GM18508 (cell line): ENCODE results near the gene NCOA7.

Source experiments
- ATAC-seq: cut with Tn5 transposase; IDR thresholded peaks from one replicate; pipeline ENCODE4 v1.9.1; 2021; ENCODE audit warnings: moderate number of reproducible peaks; ENCODE audit not compliant: insufficient read depth, unreplicated experiment

NCOA7 gene

DNA sequence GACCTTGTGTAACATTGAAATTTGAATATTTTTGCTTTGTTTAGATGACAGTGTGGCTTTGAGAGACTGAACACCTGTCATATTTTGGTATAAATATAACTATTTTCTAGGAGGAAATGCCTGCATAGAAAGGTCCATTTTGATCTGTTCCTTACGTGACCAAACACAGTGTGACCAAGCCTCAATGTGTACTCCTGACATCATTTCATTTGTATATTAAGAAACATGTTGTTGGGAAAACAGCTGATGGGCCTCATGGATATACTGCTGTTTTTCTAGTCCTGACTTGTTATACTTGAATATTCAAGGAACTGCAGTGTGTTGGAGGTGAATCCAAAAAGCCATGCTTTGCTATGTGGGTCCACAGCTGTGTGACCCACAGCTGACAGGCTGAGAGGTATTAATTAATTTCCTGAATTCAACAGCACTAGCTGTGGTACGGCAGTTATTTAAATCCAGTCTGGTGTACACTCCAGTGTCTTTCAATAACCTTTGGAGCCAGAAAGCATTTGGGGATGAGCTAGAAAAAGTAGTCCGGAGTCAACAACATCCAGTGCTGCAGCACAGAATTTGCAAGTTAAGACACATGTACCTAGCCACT lies 18.9 kb downstream of the NCOA7 start:
- no peak for ATAC-seq

DNA sequence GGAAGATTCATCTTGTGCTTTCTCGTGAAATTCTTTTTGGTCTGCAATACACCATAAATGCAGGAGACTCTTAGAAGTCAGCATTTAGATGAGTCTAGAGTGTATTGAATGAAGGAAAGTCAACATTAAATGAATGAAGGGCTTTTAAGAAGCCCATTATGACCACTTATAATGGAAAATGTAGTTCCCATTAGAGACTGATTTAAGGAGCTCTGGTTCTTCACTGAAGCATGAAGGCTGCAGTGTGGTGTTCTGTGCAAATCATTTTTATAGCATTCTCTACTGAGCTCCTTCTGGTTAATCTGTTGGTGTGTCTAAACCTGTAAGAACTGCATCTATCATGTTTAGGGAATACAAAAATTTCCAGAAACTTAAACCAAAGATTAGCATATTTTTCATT lies 19.7 kb downstream of the NCOA7 start:
- no peak for ATAC-seq

DNA sequence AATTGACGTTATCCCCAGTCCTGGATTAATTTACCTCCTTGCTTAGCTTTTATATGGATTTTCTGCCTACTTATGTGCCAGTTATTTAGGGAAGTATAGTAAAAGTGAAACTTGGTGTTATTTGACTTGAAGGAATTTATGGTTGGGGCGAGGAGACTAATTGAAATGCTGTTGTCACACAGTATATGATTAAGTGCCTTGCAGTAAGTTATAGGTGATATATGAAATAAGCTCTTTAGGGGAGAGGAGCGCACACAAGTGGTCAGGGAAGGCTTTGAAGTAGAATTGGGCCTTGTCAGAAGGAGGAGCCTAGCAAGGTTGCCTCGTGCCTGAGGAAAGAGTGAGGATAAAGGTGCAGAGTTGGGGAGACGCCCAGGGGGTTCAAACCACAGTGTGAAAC lies 20.5 kb downstream of the NCOA7 start:
- ATAC-seq = no peak

DNA sequence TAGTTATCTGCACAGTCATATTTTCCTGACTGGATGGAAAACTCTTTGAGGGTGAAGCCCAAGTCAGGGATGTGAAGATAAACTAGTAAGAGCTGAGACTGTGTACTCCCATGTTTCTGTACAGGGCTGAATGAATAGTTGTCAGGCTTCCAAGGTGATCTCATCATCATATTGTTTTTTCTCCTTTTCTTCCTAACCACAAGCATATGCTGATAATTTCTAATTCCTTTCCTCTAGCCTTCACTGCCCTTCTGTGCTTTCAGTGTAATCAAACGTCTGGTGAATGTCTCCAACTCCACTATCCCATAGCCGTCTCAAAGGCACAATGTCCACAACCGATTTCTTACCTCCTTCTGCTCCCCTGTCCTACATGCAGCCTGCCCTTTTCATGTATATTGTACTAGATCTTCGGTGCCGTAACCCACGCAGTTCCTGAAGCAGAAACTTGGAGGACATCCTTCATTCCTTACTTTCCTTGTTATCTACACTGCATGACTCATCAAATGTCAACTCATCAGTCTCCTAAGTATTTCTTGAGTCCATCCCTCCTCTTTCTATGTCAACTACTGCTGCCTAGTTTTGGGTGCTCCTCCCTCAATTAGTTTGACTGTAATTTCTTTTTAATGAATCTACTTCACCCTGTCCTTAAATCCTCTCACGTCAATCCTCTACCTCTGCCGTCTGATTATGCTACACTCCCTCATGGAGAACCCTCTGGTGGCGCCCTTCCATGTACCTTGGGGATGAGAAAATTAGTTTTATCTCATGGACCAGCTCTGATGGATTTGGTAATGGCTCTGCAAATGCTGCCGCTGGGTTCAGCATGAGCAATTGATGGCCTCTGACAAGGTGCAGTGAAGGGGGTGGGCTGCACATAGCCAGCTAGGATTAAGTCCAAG lies 21.9 kb downstream of the NCOA7 start:
- ATAC-seq = no peak

DNA sequence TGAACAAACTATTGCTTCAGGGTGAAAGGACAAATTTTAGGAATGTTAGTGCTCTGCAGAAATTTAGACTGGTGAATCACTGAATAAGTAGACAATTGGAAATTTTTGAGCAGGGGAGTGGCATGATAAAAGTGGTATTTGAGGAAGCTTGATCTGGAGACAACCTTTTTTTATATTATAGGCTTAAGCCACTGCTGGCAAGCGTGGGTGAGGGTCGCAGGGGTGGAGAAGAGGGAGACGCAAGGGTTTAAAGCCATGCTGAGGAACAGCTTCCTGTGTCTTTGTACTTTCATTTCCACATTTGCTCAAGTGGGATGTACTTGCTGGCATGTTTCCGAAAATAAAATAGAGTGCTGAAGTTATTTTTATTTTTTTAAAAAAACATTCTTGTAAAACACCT lies 23.7 kb downstream of the NCOA7 start:
- ATAC-seq = no peak

DNA sequence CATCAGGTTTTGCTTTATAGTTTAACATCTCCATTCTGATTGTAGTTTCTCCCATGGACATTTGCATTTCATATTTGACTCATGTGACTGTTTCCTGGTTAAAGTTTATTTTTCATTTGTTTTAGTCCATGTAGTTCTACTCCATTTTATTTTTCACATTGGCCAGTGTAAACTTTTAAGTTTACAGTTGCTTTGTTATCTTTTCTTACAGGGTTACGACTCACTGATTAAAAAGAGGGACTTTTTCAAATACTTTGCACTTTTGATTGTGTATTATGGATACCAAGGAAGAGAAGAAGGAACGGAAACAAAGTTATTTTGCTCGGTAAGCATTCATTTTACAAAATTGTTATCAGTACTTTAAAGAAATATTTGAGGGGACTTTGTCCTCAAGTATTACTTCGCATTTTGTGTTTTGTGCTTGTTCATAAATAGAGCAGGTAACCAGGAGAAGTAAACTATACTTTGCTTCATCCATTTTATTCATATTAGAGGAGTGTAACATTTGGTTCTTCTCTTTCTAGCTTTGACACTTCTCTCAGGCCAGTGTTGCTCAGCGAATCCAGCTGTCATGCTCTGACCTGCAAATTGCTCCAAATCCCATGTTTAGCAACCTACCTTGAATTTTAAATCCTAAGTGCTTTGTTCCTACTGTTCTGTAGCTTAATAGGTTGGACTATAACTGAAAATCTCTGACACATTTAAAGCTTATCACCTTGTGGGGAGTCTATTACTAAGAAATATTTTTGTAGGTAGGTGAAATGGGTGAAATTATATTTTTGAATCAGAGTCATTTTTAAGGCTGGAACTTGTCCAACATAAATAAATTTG lies 24.5 kb downstream of the NCOA7 start:
- no peak for ATAC-seq

DNA sequence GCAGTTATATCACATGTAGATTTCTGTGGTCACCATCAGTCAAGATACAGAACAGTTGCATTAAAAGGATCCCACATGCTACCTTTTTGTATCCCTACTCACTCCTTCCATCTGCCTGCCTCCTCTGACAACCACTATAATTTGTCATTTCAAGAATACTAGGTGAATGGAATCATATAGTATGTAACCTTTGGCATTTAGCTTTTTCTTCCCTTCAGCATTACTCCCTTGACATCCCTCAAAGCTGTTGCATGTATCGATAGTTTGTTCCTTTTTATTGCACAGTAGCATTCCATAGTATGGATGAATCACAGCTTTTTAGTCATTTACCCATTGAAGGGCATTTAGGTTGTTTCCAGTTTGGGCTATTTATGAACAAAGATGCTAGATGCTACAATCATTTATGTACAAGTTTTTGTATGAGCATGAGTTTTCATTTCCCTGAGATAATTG lies 26.1 kb downstream of the NCOA7 start:
- ATAC-seq = no peak

DNA sequence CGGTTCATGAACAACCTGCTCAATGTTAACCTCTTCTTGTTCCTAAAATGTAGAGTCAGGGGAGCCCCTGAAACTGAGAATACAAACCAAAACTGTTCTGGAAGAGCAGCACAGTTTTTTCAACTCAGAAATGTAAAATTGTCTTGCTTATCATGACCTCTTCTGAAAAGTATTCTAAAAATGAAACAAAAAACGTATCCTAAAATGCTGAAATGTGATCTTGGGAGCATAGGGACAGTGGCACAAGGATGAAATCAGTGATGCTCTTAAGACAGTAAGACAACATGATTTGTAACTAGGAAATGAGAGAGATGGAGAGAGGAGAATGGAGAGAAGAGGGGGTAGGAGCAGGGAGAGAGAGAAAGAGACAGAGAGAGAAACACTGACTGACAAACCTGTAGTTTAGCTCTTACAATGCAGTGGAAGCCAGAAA lies 27.5 kb downstream of the NCOA7 start:
- ATAC-seq = no peak

DNA sequence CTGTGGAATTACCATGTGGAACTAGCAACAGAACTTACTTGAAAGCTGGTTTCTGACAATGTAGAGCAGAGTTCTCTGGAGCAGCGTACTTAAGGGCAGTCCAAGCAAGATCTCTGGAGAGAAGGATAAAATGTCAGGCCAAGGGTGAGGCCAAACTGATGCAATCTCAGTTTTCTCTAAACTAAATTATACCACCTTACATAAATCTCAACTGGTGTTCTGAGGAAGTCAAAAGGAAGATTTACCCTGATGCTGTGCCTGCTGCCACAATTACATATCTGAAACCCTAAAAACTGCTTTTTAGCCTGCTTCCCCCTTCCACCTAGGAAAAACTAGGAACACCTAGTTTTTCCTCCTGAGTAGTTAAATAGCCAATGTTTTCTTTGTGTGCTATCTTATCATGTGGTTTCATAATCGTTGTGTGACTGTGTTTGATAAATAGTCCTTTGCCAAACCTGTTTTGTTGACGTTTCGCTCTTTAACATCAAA lies 28.1 kb downstream of the NCOA7 start:
- no peak for ATAC-seq

DNA sequence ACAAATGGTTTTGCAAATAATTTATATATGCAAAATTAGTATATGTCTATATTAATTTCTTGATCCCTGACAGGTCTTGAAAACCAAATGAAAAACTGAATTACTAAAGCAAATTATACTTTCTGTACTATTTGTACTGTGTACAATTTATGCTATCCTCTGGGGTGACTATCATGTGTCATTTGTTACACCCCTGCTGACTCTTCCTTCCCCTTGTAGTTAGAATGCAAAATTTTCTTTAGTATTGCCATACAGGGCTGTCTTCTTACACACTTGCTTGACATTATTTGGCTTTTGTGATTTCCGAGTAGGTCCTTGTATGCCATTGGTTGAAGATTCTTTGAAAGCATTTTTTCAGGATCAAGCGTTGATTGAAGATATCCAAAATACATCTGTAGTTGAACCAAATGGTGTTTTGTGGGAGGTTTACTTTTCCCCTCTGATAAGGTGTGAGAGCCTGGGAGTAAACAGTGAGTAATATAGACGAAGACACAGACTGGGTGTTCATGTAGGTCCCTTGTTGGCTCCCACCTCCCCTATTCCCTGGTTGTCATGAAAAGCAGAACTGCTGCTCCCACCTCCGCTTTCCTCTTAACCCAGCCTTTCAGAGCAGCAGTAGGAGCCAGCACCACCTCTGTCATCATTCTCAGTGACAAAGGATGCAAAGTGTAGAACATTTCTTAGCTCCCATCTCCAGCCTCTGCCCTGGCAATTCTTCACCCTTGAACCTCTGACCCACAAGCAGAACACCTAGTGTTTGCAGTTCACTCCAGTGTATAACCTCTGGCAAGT lies 29.0 kb downstream of the NCOA7 start:
- ATAC-seq = no peak

DNA sequence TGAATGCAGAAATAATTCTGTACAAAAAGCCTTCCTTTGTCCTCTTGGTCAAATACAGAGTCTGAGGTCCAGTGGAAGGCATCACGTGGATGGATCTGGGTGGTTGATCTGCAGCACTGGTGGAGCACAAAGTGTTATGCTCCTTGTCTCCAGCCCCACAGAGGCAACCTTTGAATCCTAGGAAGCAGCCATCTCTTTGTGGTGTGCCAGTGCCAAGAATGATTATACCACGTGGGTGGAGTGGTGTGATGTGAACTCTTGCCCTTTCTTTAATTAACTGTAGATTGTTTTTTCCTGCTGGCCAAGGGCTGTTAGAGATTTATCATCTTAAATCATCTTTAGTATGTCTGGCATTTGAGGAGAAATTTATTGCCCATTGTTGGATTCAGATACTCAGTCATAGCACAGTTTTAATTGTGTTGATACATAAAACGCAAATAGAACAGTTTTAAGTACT lies 31.1 kb downstream of the NCOA7 start:
- ATAC-seq = no peak

DNA sequence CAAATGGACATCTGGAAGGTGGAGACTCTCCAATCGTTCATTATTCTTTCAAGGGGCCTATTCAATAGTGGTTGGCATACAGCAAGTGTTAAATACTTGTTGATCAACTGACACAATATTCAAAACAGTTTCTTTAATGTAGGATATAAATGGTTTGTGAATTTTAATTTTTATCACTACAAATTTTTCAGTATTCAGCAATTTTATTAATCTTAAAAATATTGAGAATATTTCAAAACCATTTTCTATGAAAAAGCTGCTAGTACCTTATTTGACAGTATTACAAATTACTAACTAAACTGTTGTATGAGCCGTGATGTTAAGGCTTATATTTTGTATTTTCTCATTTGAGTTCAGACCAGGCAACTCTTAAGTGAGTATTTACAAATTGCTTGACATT lies 32.4 kb downstream of the NCOA7 start:
- ATAC-seq = no peak

DNA sequence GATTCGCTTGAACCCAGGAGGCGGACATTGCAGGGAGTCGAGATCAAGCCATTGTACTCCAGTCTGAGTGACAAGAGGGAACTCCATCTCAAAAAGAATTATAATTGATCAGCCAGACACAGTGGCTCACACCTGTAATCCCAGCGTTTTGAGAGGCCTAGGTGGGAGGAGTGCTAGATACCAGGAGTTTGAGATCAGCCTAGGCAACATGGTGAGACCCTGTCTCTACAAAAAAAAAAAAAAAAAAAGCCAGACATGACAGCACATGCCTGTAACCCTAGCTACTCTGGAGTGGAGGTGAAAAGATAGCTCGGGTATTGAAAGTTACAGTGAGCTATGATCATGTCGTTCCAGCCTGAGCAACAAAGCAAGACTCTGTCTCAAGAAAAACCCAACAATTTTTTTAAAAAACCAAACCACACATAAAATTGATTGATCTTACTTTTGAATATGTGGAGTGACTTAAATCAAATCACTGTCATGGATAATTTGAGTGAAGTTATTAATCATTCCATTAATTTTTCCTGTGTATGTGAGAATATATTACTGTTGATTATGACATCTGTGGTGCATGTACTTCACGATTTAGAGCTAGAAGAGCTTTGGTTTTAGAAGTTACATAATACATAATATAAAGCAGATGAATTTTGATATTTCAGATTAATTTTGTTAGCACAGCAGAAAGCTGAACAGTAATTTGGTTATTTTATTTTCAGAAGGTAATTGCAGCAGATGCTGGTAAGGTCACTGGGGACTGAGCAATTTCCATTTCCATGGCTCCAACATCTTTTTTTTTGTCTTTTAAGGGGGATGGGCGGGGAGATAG lies 34.4 kb downstream of the NCOA7 start:
- no peak for ATAC-seq

DNA sequence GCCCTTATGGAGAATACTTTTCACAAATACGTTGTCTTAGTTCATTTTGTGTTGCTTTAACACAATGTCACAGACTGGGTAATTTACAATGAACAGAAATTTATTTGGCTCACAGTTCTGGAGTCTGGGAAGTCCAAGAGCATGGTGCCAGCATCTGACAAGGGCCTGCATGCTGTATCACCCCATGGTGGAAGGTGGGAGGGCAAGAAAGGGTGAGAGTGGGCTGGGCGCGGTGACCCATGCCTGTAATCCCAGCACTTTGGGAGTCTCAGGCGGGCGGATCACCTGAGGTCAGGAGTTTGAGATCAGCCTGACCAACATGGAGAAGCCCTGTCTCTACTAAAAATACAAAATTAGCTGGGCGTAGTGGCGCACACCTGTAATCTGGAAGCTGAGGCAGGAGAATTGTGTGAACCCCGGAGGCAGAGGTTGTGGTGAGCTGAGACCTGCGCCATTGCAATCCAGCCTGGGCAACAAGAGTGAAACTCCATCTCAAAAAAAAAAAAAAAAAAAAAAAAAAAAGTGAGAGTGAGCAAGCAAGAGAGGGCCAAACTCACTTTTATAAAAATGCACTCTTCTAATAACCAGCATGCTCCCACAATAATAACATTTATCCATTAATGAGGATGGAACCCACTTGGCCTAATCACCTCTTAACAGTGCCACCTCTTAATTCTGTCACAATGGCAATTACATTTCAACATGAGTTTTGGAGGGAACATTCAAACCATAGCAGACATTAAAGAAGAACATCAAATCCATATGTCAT lies 36.1 kb downstream of the NCOA7 start:
- ATAC-seq = no peak

DNA sequence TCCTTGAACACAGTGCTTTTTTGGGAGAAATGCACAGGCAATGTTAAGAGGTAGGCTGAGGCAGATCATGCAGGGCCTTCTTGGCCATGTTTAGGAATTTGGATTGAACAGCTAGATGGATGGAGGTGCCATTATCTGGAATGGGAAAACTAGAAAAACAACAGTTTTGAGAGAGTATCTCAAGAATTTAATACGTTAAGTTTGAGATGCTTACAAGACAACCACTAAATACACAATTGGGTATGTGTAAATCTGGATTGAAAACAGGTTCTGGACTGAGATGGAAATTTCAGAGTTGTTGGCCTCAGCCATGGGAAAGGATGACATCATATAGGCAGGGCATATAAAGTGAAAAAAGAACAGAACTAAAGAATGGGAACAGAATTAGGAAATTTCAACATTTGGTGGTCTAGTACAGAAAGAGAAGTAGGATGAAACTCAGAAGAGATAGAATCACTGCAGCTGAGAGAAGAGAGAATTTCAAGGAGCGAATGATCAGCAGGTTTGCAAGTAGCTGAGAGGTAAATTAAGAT lies 37.1 kb downstream of the NCOA7 start:
- no peak for ATAC-seq

DNA sequence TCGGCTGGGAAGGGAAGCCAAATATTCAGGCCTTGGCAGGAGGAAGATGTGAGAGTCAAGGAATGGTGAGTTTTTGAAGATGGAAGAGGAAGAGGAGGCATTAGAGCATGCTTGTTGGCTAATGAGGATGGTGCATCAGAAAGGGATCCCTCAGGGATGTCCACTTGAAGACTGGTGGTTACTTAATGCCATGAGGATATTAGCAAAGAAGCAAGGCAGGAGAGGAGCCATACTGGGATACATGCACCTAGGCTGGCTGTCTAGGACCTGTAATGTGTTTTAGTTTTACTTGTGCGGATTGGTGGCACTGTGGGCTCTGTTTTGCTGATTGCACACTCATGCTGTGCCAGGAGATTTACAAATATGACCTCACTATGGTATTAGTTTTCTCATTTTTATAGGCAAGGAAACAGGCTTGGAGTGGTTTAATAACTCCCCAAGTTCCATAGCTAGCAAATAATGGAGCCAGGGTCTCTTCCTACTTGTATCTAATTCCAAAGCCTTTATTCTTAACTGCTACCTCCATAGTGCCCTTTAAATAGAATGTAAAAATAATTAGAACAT lies 37.8 kb downstream of the NCOA7 start:
- no peak for ATAC-seq

DNA sequence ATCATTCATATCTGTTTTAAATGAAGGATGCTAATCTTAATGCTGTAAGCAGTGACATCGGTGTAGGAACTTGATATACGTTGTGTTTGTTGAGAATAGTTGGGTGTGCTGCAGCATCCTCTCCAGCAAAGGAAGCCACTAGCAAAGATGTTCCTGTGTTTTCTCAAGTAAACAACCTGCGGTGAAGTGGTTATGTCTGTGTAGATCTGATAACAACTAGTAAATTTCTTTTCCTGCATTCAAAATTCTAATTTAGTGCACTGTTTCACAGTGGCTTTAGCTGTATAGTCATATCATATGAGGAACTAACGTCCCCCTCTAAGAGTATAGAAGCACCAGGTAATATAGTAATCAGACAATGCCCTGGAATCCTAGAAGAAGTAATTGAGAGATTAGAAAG lies 38.7 kb downstream of the NCOA7 start:
- no peak for ATAC-seq

DNA sequence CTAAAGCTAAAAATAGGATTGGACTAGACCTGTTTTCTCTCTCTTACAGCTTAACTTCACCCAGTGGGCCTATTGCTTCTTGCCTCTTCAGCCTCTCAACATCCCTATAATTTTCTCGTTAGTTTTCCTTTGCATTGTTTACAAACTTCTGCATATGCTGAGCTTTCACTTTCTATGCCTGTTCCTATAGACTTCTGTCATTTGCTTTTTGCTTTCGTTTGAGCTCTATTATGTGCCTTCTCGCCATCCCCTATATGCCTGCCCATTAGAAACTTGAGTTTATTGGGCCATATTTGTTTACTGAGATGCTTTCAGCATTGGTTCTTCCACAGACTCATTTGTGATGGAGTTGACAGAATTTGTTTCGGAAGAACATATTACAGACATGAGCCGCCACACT lies 40.9 kb downstream of the NCOA7 start:
- no peak for ATAC-seq
